Measurements from ENCODE around the gene KRT35. TPM values are rescaled to one million over a fixed set of nuclear protein-coding genes. Genes with fewer than 3 reads are reported as not detected.
A peak's percentile ranks its signal among the peaks of the same experiment; 100 is the strongest.

KRT35 gene
- total RNA-seq, 2 donors from 2014 or later: not detected

- Histone ChIP-seq H3K27ac (ENCODE audit: low read depth, low read length) (no peak overlapping the region), H3K4me1 (ENCODE audit: control insufficient read depth, insufficient read depth, low read length) (peaks cover 7% of the 10 kb centered on the region), H3K27me3 (ENCODE audit: control insufficient read depth, insufficient read depth, low read length, poor library complexity, severe bottlenecking) (no peaks in the 10 kb centered on the region), H3K4me3 (ENCODE audit: low read length) (no peak overlapping the region), H3K9me3 (ENCODE audit: control insufficient read depth, low read length) (no peaks in the 10 kb centered on the region), H3K36me3 (ENCODE audit: control insufficient read depth, insufficient read depth, low read length) (no peaks in the 10 kb centered on the region), H3K9ac (ENCODE audit: extremely low read depth, low read length, poor library complexity, severe bottlenecking) (no peak overlapping the region)
- Mint-ChIP-seq H3K27ac (no peak overlapping the region), H3K36me3 (ENCODE audit: low read depth) (no peaks in the 10 kb centered on the region), H3K27me3 (ENCODE audit: insufficient read depth) (peaks cover 29% of the 10 kb centered on the region), H3K4me1 (peaks cover 10% of the 10 kb centered on the region), H3K4me3 (no peak overlapping the region), H3K9me3 (no peaks in the 10 kb centered on the region)
- peak; percentile 97 for DNase-seq
- 73 to 92% methylated on average over 15 to 29 of the region's 29 CpGs for WGBS, 2 experiments (ENCODE audit: insufficient coverage in 1 of 2, insufficient read length in 1 of 2)
- TF ChIP-seq CTCF (conservative IDR thresholded peaks at IDR 0.05): peak; percentile 91
These were observed 6.0 kb upstream of the KRT35 start for GRCh38 chr17:41486809-41487530.

- H3K36me3 ChIP-seq (ENCODE audit: control insufficient read depth, insufficient read depth, low read length): no peaks in the 10 kb centered on the region
- no peaks in the 10 kb centered on the region for H3K36me3 Mint-ChIP-seq (ENCODE audit: low read depth)
- H3K9ac ChIP-seq (ENCODE audit: extremely low read depth, low read length, poor library complexity, severe bottlenecking): no peak overlapping the region
- 95% methylated on average over 12 to 13 of the region's 13 CpGs for WGBS, 2 experiments (ENCODE audit: insufficient coverage in 1 of 2, insufficient read length in 1 of 2)
- H3K4me1 Mint-ChIP-seq: peaks cover 10% of the 10 kb centered on the region
- peak; percentile 45 for DNase-seq
- no peaks in the 10 kb centered on the region for H3K27me3 ChIP-seq (ENCODE audit: control insufficient read depth, insufficient read depth, low read length, poor library complexity, severe bottlenecking)
- H3K27ac ChIP-seq (ENCODE audit: low read depth, low read length): no peak overlapping the region
- TF ChIP-seq CTCF (conservative IDR thresholded peaks at IDR 0.05): no peak
- no peak overlapping the region for H3K4me3 ChIP-seq (ENCODE audit: low read length)
- H3K9me3 Mint-ChIP-seq: no peaks in the 10 kb centered on the region
- H3K27me3 Mint-ChIP-seq (ENCODE audit: insufficient read depth): peaks cover 29% of the 10 kb centered on the region
- no peak overlapping the region for H3K27ac Mint-ChIP-seq
- no peaks in the 10 kb centered on the region for H3K9me3 ChIP-seq (ENCODE audit: control insufficient read depth, low read length)
- H3K4me1 ChIP-seq (ENCODE audit: control insufficient read depth, insufficient read depth, low read length): peaks cover 7% of the 10 kb centered on the region
- no peak overlapping the region for H3K4me3 Mint-ChIP-seq
These were observed 5.4 kb upstream of the KRT35 start for GRCh38 chr17:41486316-41486715.

GRCh38 chr17:41484920-41485904, 4.3 kb upstream of the KRT35 start:
- H3K4me3 ChIP-seq (ENCODE audit: low read length): no peak overlapping the region
- Mint-ChIP-seq H3K9me3 (no peaks in the 10 kb centered on the region), H3K27ac (no peak overlapping the region), H3K4me3 (no peak overlapping the region), H3K4me1 (peaks cover 10% of the 10 kb centered on the region), H3K27me3 (ENCODE audit: insufficient read depth) (peaks cover 27% of the 10 kb centered on the region), H3K36me3 (ENCODE audit: low read depth) (no peaks in the 10 kb centered on the region)
- no peak for DNase-seq
- WGBS, 2 experiments (ENCODE audit: insufficient coverage in 1 of 2, insufficient read length in 1 of 2): 90 to 94% methylated on average over 5 to 8 of the region's 8 CpGs
- H3K36me3 ChIP-seq (ENCODE audit: control insufficient read depth, insufficient read depth, low read length): no peaks in the 10 kb centered on the region
- no peaks in the 10 kb centered on the region for H3K9me3 ChIP-seq (ENCODE audit: control insufficient read depth, low read length)
- no peak overlapping the region for H3K27ac ChIP-seq (ENCODE audit: low read depth, low read length)
- no peaks in the 10 kb centered on the region for H3K27me3 ChIP-seq (ENCODE audit: control insufficient read depth, insufficient read depth, low read length, poor library complexity, severe bottlenecking)
- peaks cover 7% of the 10 kb centered on the region for H3K4me1 ChIP-seq (ENCODE audit: control insufficient read depth, insufficient read depth, low read length)
- H3K9ac ChIP-seq (ENCODE audit: extremely low read depth, low read length, poor library complexity, severe bottlenecking): no peak overlapping the region
- no peak for TF ChIP-seq CTCF (conservative IDR thresholded peaks at IDR 0.05)
